ENCODE data around the gene FREY1.

DNA sequence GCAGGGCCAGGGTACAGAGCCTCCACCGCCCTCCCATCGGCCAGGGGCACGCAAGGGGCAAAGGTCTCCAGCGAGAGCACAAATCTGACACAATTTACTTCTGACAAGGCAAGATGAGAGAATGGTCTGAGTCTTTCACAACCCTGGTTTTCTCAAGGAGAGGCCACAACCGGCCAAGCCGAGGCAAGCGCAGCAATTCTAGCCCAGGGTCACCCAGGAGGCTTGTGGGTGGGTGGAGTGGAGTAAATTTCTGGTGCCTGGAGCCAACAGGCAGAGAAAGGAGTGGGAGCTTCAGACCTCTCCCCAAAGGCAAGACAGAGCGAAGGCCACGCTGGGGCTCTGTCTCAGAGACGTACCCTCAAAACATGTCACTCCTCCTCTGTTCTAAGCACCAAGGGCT, 24.7 kb upstream of the FREY1 start:
- TF ChIP-seq, protein P1, sequence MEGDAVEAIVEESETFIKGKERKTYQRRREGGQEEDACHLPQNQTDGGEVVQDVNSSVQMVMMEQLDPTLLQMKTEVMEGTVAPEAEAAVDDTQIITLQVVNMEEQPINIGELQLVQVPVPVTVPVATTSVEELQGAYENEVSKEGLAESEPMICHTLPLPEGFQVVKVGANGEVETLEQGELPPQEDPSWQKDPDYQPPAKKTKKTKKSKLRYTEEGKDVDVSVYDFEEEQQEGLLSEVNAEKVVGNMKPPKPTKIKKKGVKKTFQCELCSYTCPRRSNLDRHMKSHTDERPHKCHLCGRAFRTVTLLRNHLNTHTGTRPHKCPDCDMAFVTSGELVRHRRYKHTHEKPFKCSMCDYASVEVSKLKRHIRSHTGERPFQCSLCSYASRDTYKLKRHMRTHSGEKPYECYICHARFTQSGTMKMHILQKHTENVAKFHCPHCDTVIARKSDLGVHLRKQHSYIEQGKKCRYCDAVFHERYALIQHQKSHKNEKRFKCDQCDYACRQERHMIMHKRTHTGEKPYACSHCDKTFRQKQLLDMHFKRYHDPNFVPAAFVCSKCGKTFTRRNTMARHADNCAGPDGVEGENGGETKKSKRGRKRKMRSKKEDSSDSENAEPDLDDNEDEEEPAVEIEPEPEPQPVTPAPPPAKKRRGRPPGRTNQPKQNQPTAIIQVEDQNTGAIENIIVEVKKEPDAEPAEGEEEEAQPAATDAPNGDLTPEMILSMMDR (IDR thresholded peaks at IDR 0.05), result no peak
- TF ChIP-seq POLR2A (IDR thresholded peaks at IDR 0.05), result no peak

All from Peyer's patch (tissue), 4 donors.